Spleen (tissue), 11 donors: ENCODE data around the gene BTRC. TPM values are rescaled to one million over a fixed set of nuclear protein-coding genes. Genes with fewer than 3 reads are reported as not detected.

Experiments used
- DNase-seq: peaks from one replicate; pipeline ENCODE4 v3.0.0-alpha.2; 2020
- H3K27ac ChIP-seq, 8 donors: fragments of 200-600 bp; sonication (generic) in 7 of 8; 1 replicate in 4 of 8; 2 replicates in 4 of 8; pipeline versions ENCODE4 v1.5.0 to v1.8.0; 2016 to 2021; ENCODE audit warnings: inconsistent platforms in 4 of 8, mild to moderate bottlenecking in 4 of 8, moderate library complexity in 1 of 8
- H3K27me3 ChIP-seq, 7 donors: fragments of 200-600 bp; sonication (generic) in 6 of 7; replicated peaks in 1 of 7; 1 replicate in 4 of 7; 2 replicates in 3 of 7; pipeline versions ENCODE4 v1.5.0 to v1.8.0; 2016 to 2021; ENCODE audit warnings: inconsistent platforms in 3 of 7, mild to moderate bottlenecking in 1 of 7
- H3K36me3 ChIP-seq, 6 donors: fragments of 200-600 bp; sonication (generic) in 5 of 6; 1 replicate in 4 of 6; 2 replicates in 2 of 6; pipeline versions ENCODE4 v1.5.0 to v1.8.0; 2016 to 2021; ENCODE audit warnings: inconsistent platforms in 2 of 6
- H3K4me1 ChIP-seq, 6 donors: fragments of 200-600 bp; sonication (generic) in 5 of 6; 1 replicate in 3 of 6; 2 replicates in 3 of 6; pipeline versions ENCODE4 v1.5.0 to v1.8.0; 2016 to 2021; ENCODE audit warnings: inconsistent platforms in 3 of 6
- H3K4me3 ChIP-seq, 8 donors: fragments of 200-600 bp; sonication (generic) in 7 of 8; 1 replicate in 4 of 8; 2 replicates in 4 of 8; pipeline versions ENCODE4 v1.5.0 to v1.8.0; 2016 to 2021; ENCODE audit warnings: inconsistent platforms in 4 of 8, mild to moderate bottlenecking in 4 of 8, moderate library complexity in 2 of 8
- H3K9me3 ChIP-seq, 8 donors: fragments of 200-600 bp; sonication (generic) in 7 of 8; 1 replicate in 4 of 8; 2 replicates in 4 of 8; pipeline versions ENCODE4 v1.5.0 to v1.8.0; 2016 to 2021; ENCODE audit warnings: inconsistent platforms in 4 of 8
- CTCF ChIP-seq, 11 experiments: fragments of 200-600 bp in 7 of 11; fragments of 450-650 bp in 4 of 11; sonication (generic) in 4 of 11; IDR thresholded peaks in 8 of 11; conservative IDR thresholded peaks in 3 of 11; 1 replicate in 7 of 11; 2 replicates in 4 of 11; pipeline versions ENCODE4 v1.4.0 to v1.8.0; 2016 to 2021; ENCODE audit warnings: antibody characterized with exemption in 11 of 11, inconsistent platforms in 4 of 11, mild to moderate bottlenecking in 1 of 11
- POLR2A ChIP-seq, 3 donors: fragments of 450-650 bp; IDR thresholded peaks; one replicate each; pipeline ENCODE4 v1.5.1; 2017; ENCODE audit warnings: antibody characterized with exemption in 3 of 3, mild to moderate bottlenecking in 1 of 3
- POLR2AphosphoS5 ChIP-seq, 3 donors: sonication (generic); formaldehyde crosslinking; IDR thresholded peaks; one replicate each; pipeline ENCODE4 v1.5.1; 2017; ENCODE audit warnings: antibody characterized with exemption in 3 of 3
- WGBS, 5 donors: extraction: QIAGEN DNeasy Blood & Tissue Kit in 3 of 5; methylation state at CpG; one replicate each; pipeline versions ENCODE4 v1.1.5 to v1.1.7; 2013 to 2018; 5-methylcytosine and 5-hydroxymethylcytosine counted together
- intact Hi-C: fragments of 100-400 bp; cut with DNase I; formaldehyde crosslinking; loops from one replicate; pipeline ENCODE4 v1.15.0; 2023; ENCODE audit warnings: low total_unique reads
- polyA plus RNA-seq, 3 donors: library from polyadenylated mRNA; stranded (reverse); fragments of 200-250 nt; gene quantifications; one replicate each; pipeline ENCODE4 v1.2.1, GENCODE V29; 2013
- total RNA-seq, 7 donors: library from RNA; depleted of rRNA in 3 of 7; stranded (reverse); fragments of >200 nt in 3 of 7; fragmentation: NEBNext Ultra II Directional in 4 of 7; extraction: Animal tissue kit (Norgen Biotek cat#: 25700) in 4 of 7; gene quantifications; one replicate each; pipeline versions ENCODE4 v1.1.0 to v1.2.1, GENCODE V29; 2016 to 2021
- donor health status: healthy with polysubstance abuse.
- donor health status: DM: no; HTN: no; CAD: no; lungs with moderate emphysema.
- donor health status: DM: no; HTN: no; CAD: no.
- donor health status: Bipolar disorder and iron deficiency.
- donor health status: healthy.
- donor health status: DM: no; HTN: no; CAD: no.
- donor health status: DM: yes; HTN: yes; CAD: no.

Gene BTRC
- total and polyA plus RNA-seq, 10 donors, result 2.7 to 23.9 (median 19.3) TPM

- Histone ChIP-seq H3K4me1 (no peaks in the 10 kb centered on the region), H3K27me3 (no peaks in the 10 kb centered on the region), H3K9me3 (peaks cover 0 to 9% (median 2%) of the 10 kb centered on the region in 8 donors), H3K4me3 (no peak overlapping the region), H3K27ac (no peak overlapping the region), H3K36me3 (peaks cover 0 to 9% (median 0%) of the 10 kb centered on the region in 6 donors)
- no peak for DNase-seq
- intact Hi-C loops, result no loop called here
- no peak for TF ChIP-seq POLR2AphosphoS5 (IDR thresholded peaks at IDR 0.05)
- no peak for TF ChIP-seq POLR2A (IDR thresholded peaks at IDR 0.05)
- TF ChIP-seq CTCF (IDR thresholded peaks at IDR 0.05 in 8 of 11, conservative IDR thresholded peaks at IDR 0.05 in 3 of 11), result no peak
Measured at GRCh38 chr10:101512738-101513137, 158.8 kb downstream of the BTRC start.

- Histone ChIP-seq H3K27ac (no peak overlapping the region), H3K27me3 (no peaks in the 10 kb centered on the region), H3K36me3 (peaks cover 0 to 9% (median 0%) of the 10 kb centered on the region in 6 donors), H3K9me3 (peaks cover 0 to 9% (median 2%) of the 10 kb centered on the region in 8 donors), H3K4me3 (no peak overlapping the region), H3K4me1 (no peaks in the 10 kb centered on the region)
- WGBS, 5 donors, result 95 to 97% (median 95%) methylated on average over 2 of the region's 2 CpGs
- no peak for DNase-seq
- intact Hi-C loops, result no loop called here
- TF ChIP-seq CTCF (IDR thresholded peaks at IDR 0.05 in 8 of 11, conservative IDR thresholded peaks at IDR 0.05 in 3 of 11), result no peak
- TF ChIP-seq POLR2A (IDR thresholded peaks at IDR 0.05), result no peak
- no peak for TF ChIP-seq POLR2AphosphoS5 (IDR thresholded peaks at IDR 0.05)
Measured at GRCh38 chr10:101513733-101514132, 159.8 kb downstream of the BTRC start.

- Histone ChIP-seq H3K9me3 (no peaks in the 10 kb centered on the region), H3K36me3 (peaks cover 0 to 51% (median 0%) of the 10 kb centered on the region in 6 donors), H3K27ac (no peak overlapping the region), H3K4me1 (no peaks in the 10 kb centered on the region), H3K4me3 (no peak overlapping the region), H3K27me3 (no peaks in the 10 kb centered on the region)
- TF ChIP-seq CTCF (IDR thresholded peaks at IDR 0.05 in 8 of 11, conservative IDR thresholded peaks at IDR 0.05 in 3 of 11) (no peak), POLR2A (IDR thresholded peaks at IDR 0.05) (no peak), POLR2AphosphoS5 (IDR thresholded peaks at IDR 0.05) (no peak)
- no peak for DNase-seq
- intact Hi-C loops, result no loop called here
- WGBS, 5 donors, result 88 to 97% (median 94%) methylated on average over 6 of the region's 6 CpGs
Measured at GRCh38 chr10:101525848-101526247, 171.9 kb downstream of the BTRC start.

GRCh38 chr10:101529207-101529606 lies 175.2 kb downstream of the BTRC start:
- Histone ChIP-seq H3K4me3 (no peak overlapping the region), H3K9me3 (no peaks in the 10 kb centered on the region), H3K36me3 (peaks cover 0 to 64% (median 14%) of the 10 kb centered on the region in 6 donors), H3K4me1 (no peaks in the 10 kb centered on the region), H3K27me3 (no peaks in the 10 kb centered on the region), H3K27ac (no peak overlapping the region)
- TF ChIP-seq POLR2AphosphoS5 (IDR thresholded peaks at IDR 0.05), result no peak
- no peak for TF ChIP-seq CTCF (IDR thresholded peaks at IDR 0.05 in 8 of 11, conservative IDR thresholded peaks at IDR 0.05 in 3 of 11)
- no peak for TF ChIP-seq POLR2A (IDR thresholded peaks at IDR 0.05)
- WGBS, 5 donors, result 71 to 82% (median 76%) methylated on average over 1 of the region's 1 CpG
- intact Hi-C loops, result no loop called here
- no peak for DNase-seq
